Endodermal cell (in vitro differentiated cells): ENCODE results near the gene MRPS27. TPM values are rescaled to one million over a fixed set of nuclear protein-coding genes. Genes with fewer than 3 reads are reported as not detected.
A peak's percentile ranks its signal among the peaks of the same experiment; 100 is the strongest.

Source experiments
- DNase-seq: peaks from one replicate; pipeline ENCODE4 v3.0.0-alpha.2; 2017
- H3K27ac ChIP-seq: 2 replicates; pipeline ENCODE4 v1.5.1; 2013; ENCODE audit warnings: mild to moderate bottlenecking, low read depth, low read length, moderate library complexity
- H3K27me3 ChIP-seq: 2 replicates; pipeline ENCODE4 v1.6.1; 2013; ENCODE audit warnings: mild to moderate bottlenecking, low read length, moderate library complexity; ENCODE audit not compliant: insufficient read depth, control insufficient read depth, poor library complexity, severe bottlenecking
- H3K36me3 ChIP-seq: 2 replicates; pipeline ENCODE4 v1.7.0; 2013; ENCODE audit warnings: mild to moderate bottlenecking, low read length, moderate library complexity; ENCODE audit not compliant: control insufficient read depth, insufficient read depth
- H3K4me1 ChIP-seq: one replicate; pipeline ENCODE4 v1.7.0; 2013; ENCODE audit warnings: low read length; ENCODE audit not compliant: control insufficient read depth, insufficient read depth
- H3K4me3 ChIP-seq: 2 replicates; pipeline ENCODE4 v1.5.1; 2013; ENCODE audit warnings: mild to moderate bottlenecking, low read length, moderate library complexity
- H3K9ac ChIP-seq: 2 replicates; pipeline ENCODE4 v1.6.1; 2013; ENCODE audit warnings: mild to moderate bottlenecking, low read length, moderate library complexity; ENCODE audit not compliant: poor library complexity, severe bottlenecking; ENCODE audit errors: extremely low read depth
- H3K9me3 ChIP-seq: 2 replicates; pipeline ENCODE4 v1.6.1; 2013; ENCODE audit warnings: mild to moderate bottlenecking, low read length, moderate library complexity; ENCODE audit not compliant: control insufficient read depth
- H3K27ac Mint-ChIP-seq: 2 replicates; pipeline ENCODE4 v1.8.0; 2020; ENCODE audit warnings: mixed read lengths
- H3K27me3 Mint-ChIP-seq: 2 replicates; pipeline ENCODE4 v1.8.0; 2021; ENCODE audit warnings: mild to moderate bottlenecking, mixed read lengths; ENCODE audit not compliant: insufficient read depth
- H3K36me3 Mint-ChIP-seq: 2 replicates; pipeline ENCODE4 v1.8.0; 2020; ENCODE audit warnings: low read depth, mixed read lengths
- H3K4me1 Mint-ChIP-seq: 2 replicates; pipeline ENCODE4 v1.8.0; 2020; ENCODE audit warnings: mixed read lengths
- H3K4me3 Mint-ChIP-seq: 2 replicates; pipeline ENCODE4 v1.8.0; 2020; ENCODE audit warnings: mild to moderate bottlenecking, moderate library complexity, mixed read lengths
- H3K9me3 Mint-ChIP-seq: 2 replicates; pipeline ENCODE4 v1.8.0; 2020; ENCODE audit warnings: mild to moderate bottlenecking, mixed read lengths
- CTCF ChIP-seq: fragments of 200-600 bp; sonication (generic); conservative IDR thresholded peaks from 2 replicates; pipeline ENCODE4 v1.5.0; 2021; ENCODE audit warnings: antibody characterized with exemption, mild to moderate bottlenecking
- WGBS, 2 experiments: methylation state at CpG; one replicate each; pipeline versions ENCODE4 v1.1.5 to v1.1.7; 2013; ENCODE audit warnings: missing lambda C conversion rate in 2 of 2, mixed read lengths in 1 of 2; ENCODE audit not compliant: insufficient coverage in 1 of 2, insufficient read length in 1 of 2; 5-methylcytosine and 5-hydroxymethylcytosine counted together
- total RNA-seq, 2 donors: library from RNA; stranded (reverse); fragmentation: NEBNext Ultra II Directional in 1 of 2; extraction: Animal tissue kit (Norgen Biotek cat#: 25700) in 1 of 2; gene quantifications; 2 replicates in 1 of 2; 3 replicates in 1 of 2; pipeline ENCODE4 v1.2.1, GENCODE V29; 2021

The MRPS27 gene
- total RNA-seq, 2 donors from 2014 or later = 55.2 to 80.8 TPM

DNA sequence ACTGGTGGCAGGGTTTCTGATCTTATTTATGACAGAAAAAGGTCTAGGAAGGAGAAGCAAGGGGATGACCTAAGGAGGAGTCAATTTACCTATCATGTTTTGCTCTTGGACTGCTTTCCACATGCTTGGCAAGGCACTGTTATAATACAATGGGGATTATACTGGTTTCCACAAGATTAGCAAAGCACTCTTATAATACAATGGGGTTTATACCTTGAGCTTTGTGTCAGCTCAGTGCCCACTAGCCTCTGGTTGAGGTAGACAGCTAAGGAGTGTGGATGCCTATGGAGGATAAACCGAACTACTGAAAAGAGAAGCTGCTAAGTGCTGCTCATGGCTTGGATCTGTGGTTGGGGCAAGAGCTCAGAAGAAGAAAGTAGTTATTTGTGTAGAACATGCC is 68.7 kb downstream of the MRPS27 start:
- Mint-ChIP-seq H3K27me3 (no peaks in the 10 kb centered on the region), H3K4me3 (no peak overlapping the region), H3K4me1 (peaks cover 31% of the 10 kb centered on the region), H3K36me3 (no peaks in the 10 kb centered on the region), H3K9me3 (no peaks in the 10 kb centered on the region), H3K27ac (peak overlapping the region; percentile 54)
- H3K36me3 ChIP-seq = no peaks in the 10 kb centered on the region
- H3K9me3 ChIP-seq = no peaks in the 10 kb centered on the region
- H3K4me1 ChIP-seq = peaks cover 6% of the 10 kb centered on the region
- no peak for TF ChIP-seq CTCF
- DNase-seq = no peak
- H3K4me3 ChIP-seq = no peak overlapping the region
- H3K9ac ChIP-seq = no peak overlapping the region
- no peak overlapping the region for H3K27ac ChIP-seq
- WGBS, 2 experiments = 88 to 94% methylated on average over 1 of the region's 1 CpG
- H3K27me3 ChIP-seq = no peaks in the 10 kb centered on the region

DNA sequence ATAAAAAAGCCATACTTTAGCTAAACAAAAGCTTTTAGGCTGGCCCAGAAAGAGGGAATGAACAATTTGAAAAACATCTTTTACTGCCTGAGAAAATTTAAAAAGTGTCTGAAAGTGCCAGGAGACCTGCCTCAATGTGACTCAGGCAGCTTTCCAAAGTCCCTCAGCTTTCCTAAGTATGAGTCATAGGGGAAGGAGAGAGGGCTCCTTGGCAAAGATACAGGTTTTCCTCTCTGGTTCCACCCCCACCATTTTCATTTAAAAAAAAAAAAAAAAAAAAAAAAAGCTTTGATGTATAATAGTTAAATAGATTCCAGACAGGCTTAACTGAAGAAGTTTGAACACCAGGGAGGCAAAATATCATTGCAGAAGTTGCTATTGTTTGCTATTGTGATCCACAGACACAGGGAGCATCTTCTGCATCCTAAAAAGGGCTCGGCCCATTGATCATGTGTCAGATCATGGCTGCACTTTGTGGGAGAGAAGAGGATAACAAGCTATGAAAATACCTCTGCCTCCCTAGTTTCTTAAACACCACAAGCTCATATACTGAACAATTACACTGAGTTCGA is 71.5 kb downstream of the MRPS27 start:
- H3K4me3 Mint-ChIP-seq = no peak overlapping the region
- H3K36me3 Mint-ChIP-seq = no peaks in the 10 kb centered on the region
- Histone ChIP-seq H3K9ac (no peak overlapping the region), H3K4me1 (peaks cover 6% of the 10 kb centered on the region), H3K4me3 (no peak overlapping the region), H3K27me3 (no peaks in the 10 kb centered on the region), H3K36me3 (no peaks in the 10 kb centered on the region), H3K9me3 (no peaks in the 10 kb centered on the region), H3K27ac (peak overlapping the region; percentile 40)
- peaks cover 31% of the 10 kb centered on the region for H3K4me1 Mint-ChIP-seq
- H3K27ac Mint-ChIP-seq = no peak overlapping the region
- no peak for DNase-seq
- H3K9me3 Mint-ChIP-seq = no peaks in the 10 kb centered on the region
- H3K27me3 Mint-ChIP-seq = no peaks in the 10 kb centered on the region
- 95 to 100% methylated on average over 1 to 2 of the region's 2 CpGs for WGBS, 2 experiments
- no peak for TF ChIP-seq CTCF

GRCh38 chr5:72246954-72247442 is 73.0 kb downstream of the MRPS27 start:
- Histone ChIP-seq H3K36me3 (no peaks in the 10 kb centered on the region), H3K9me3 (no peaks in the 10 kb centered on the region), H3K9ac (no peak overlapping the region), H3K4me3 (no peak overlapping the region), H3K4me1 (peaks cover 3% of the 10 kb centered on the region), H3K27me3 (no peaks in the 10 kb centered on the region), H3K27ac (no peak overlapping the region)
- 94 to 100% methylated on average over 2 to 4 of the region's 4 CpGs for WGBS, 2 experiments
- TF ChIP-seq CTCF = no peak
- H3K4me1 Mint-ChIP-seq = peaks cover 29% of the 10 kb centered on the region
- no peak overlapping the region for H3K27ac Mint-ChIP-seq
- H3K4me3 Mint-ChIP-seq = no peak overlapping the region
- H3K27me3 Mint-ChIP-seq = no peaks in the 10 kb centered on the region
- no peaks in the 10 kb centered on the region for H3K9me3 Mint-ChIP-seq
- H3K36me3 Mint-ChIP-seq = no peaks in the 10 kb centered on the region
- no peak for DNase-seq
